ENCODE measurements around the gene EEF1A2.

Gene EEF1A2

DNA sequence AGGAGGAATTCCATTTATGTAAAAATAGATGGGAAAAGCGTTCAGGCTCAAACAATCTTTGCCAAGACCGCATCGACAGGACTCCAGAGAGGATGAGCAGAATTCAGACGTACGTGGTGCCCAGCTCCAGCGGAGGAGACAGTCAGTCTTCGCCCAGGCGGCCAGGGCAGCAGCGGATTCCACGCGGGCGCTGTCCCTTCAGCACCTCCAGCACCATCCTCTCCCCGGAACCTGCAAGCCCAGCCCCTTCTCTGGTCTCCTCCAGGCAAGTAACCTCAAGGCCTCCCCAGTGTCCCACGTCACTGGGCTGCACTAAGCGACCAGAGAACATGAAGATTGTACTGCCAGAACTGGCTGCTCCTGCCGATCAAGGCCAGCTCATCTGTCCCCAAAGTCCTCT, 23.7 kb downstream of the EEF1A2 start:
- TF ChIP-seq CTCF (conservative IDR thresholded peaks at IDR 0.05; ENCODE audit: low read length) = no peak
- peak; percentile 19 for DNase-seq (ENCODE audit: low read depth)

GRCh38 chr20:63473555-63474449, 25.1 kb downstream of the EEF1A2 start:
- H3K4me3 ChIP-seq (ENCODE audit: low read length) = no peak overlapping the region
- no peak for TF ChIP-seq CTCF (conservative IDR thresholded peaks at IDR 0.05; ENCODE audit: low read length)
- no peak for DNase-seq (ENCODE audit: low read depth)

More for the DNA sequence above, 23.7 kb downstream of the EEF1A2 start:
- H3K4me3 ChIP-seq (ENCODE audit: low read length) = no peak overlapping the region

- H3K4me3 ChIP-seq (ENCODE audit: low read length) = no peak overlapping the region
- no peak for DNase-seq (ENCODE audit: low read depth)
- no peak for TF ChIP-seq CTCF (conservative IDR thresholded peaks at IDR 0.05; ENCODE audit: low read length)
These were observed 26.0 kb downstream of the EEF1A2 start for GRCh38 chr20:63472862-63473390.

GRCh38 chr20:63471981-63472831, 26.7 kb downstream of the EEF1A2 start, which contains the start of gene KCNQ2:
KCNQ2 (minus strand) TSS chr20:63472655; CDS start chr20:63472463, 192 bp downstream.
- TF ChIP-seq CTCF (conservative IDR thresholded peaks at IDR 0.05; ENCODE audit: low read length) = no peak
- no peak within 1 kb of the TSS for H3K4me3 ChIP-seq (ENCODE audit: low read length)
- DNase-seq (ENCODE audit: low read depth) = no peak

DNA sequence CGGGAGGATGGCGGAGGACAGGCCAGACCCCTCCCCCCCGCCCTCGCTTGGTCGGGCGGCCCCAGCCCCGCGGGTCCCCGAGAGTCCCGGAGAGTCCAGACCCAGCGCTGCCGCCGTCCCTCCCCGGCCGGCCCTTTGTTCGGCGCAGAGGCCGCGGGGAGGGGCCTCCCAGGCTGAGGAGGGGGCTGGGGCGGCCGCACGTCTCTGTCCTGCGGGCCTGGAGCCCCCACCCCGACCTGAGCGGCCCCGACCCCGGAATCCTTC, 27.2 kb downstream of the EEF1A2 start:
- TF ChIP-seq CTCF (conservative IDR thresholded peaks at IDR 0.05; ENCODE audit: low read length) = no peak
- no peak for DNase-seq (ENCODE audit: low read depth)
- H3K4me3 ChIP-seq (ENCODE audit: low read length) = no peak overlapping the region

DNA sequence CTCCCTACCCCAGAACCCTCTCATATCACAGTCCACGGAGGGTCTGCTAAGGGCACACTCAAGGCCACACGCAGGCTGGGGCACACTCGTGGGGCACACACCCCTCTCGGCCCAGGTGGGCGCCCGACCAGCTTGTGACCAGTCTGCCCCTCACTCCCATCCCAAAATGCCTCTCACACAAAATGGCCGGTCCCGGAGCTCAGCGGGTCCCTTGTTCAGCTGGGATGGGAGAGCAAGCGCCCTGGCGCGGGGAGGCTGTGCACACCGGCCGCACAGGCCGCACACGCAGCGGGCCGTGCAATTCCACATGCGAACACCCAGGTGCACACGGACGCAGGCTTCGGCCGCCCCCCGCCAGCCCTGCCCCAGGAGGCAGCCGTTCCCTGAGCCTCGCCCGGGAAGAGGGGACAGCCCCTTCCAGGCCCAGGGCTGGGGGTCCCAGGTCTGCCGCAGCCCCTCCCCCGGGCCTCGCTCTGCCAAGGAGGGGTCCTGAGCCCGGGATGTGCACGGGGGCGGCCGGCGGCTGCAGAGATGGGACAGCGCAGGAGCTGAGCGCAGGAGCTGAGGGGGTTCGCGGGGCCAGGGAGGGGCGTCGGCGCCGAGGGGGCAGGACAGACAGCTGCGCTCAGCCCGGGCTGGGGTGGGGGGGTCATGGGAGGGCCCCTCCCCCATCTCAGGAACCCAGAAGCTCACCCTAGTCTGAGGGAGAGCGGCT, 27.7 kb downstream of the EEF1A2 start:
- TF ChIP-seq CTCF (conservative IDR thresholded peaks at IDR 0.05; ENCODE audit: low read length) = no peak
- DNase-seq (ENCODE audit: low read depth) = no peak
- H3K4me3 ChIP-seq (ENCODE audit: low read length) = no peak overlapping the region
